MM.1S (cell line): ENCODE measurements around the gene EIF2B2.

Experiments used
- DNase-seq: peaks from one replicate; pipeline ENCODE4 v3.0.0-alpha.2; 2015
- H2AFZ ChIP-seq: fragments of 300-600 bp; sonication (generic); 2 replicates; pipeline ENCODE4 v1.6.0; 2016; ENCODE audit warnings: antibody characterized with exemption, low read length
- H3F3A ChIP-seq: fragments of 300-600 bp; sonication (generic); 2 replicates; pipeline ENCODE4 v1.6.1; 2016; ENCODE audit warnings: mild to moderate bottlenecking, antibody characterized with exemption, low read length, moderate library complexity, mixed read lengths; ENCODE audit not compliant: insufficient read depth
- H3K27ac ChIP-seq: fragments of 300-600 bp; sonication (generic); 2 replicates; pipeline ENCODE4 v1.5.1; 2016; ENCODE audit warnings: mild to moderate bottlenecking, low read length
- H3K27me3 ChIP-seq: fragments of 300-600 bp; sonication (generic); replicated peaks from 2 replicates; pipeline ENCODE4 v1.6.0; 2016; ENCODE audit warnings: low read length; ENCODE audit not compliant: insufficient read depth
- H3K36me3 ChIP-seq: fragments of 300-600 bp; sonication (generic); replicated peaks from 2 replicates; pipeline ENCODE4 v1.6.1; 2016; ENCODE audit warnings: mild to moderate bottlenecking, low read length, mixed read lengths; ENCODE audit not compliant: insufficient read depth
- H3K4me1 ChIP-seq: fragments of 300-600 bp; sonication (generic); 2 replicates; pipeline ENCODE4 v1.6.1; 2016; ENCODE audit warnings: low read length, mixed read lengths
- H3K4me2 ChIP-seq: fragments of 300-600 bp; sonication (generic); 2 replicates; pipeline ENCODE4 v1.6.0; 2016; ENCODE audit warnings: low read depth, low read length
- H3K4me3 ChIP-seq: fragments of 300-600 bp; sonication (generic); 2 replicates; pipeline ENCODE4 v1.5.1; 2016; ENCODE audit warnings: low read length, mixed read lengths
- H3K79me2 ChIP-seq: fragments of 300-600 bp; sonication (generic); 2 replicates; pipeline ENCODE4 v1.6.1; 2016; ENCODE audit warnings: mixed run types, low read length, mixed read lengths
- H3K9ac ChIP-seq: fragments of 300-600 bp; sonication (generic); 2 replicates; pipeline ENCODE4 v1.6.1; 2016; ENCODE audit warnings: low read length, mixed read lengths
- H3K9me2 ChIP-seq: fragments of 300-600 bp; sonication (generic); replicated peaks from 2 replicates; pipeline ENCODE4 v1.6.1; 2016; ENCODE audit warnings: mild to moderate bottlenecking, low read length, mixed read lengths; ENCODE audit not compliant: insufficient read depth
- H3K9me3 ChIP-seq: fragments of 300-600 bp; sonication (generic); replicated peaks from 2 replicates; pipeline ENCODE4 v1.6.1; 2016; ENCODE audit warnings: mild to moderate bottlenecking, low read length, mixed read lengths; ENCODE audit not compliant: insufficient read depth
- H4K20me1 ChIP-seq: fragments of 300-600 bp; sonication (generic); 2 replicates; pipeline ENCODE4 v1.6.1; 2016; ENCODE audit warnings: mild to moderate bottlenecking, low read length, moderate library complexity, mixed read lengths; ENCODE audit not compliant: insufficient read depth
- CTCF ChIP-seq: fragments of 300-600 bp; sonication (generic); IDR thresholded peaks from 2 replicates; pipeline ENCODE4 v1.5.1; 2016; ENCODE audit warnings: antibody characterized with exemption, low read length, mixed read lengths
- EZH2 ChIP-seq: fragments of 300-600 bp; sonication (generic); optimal IDR thresholded peaks from 2 replicates; pipeline ENCODE3; 2017; ENCODE audit warnings: low read depth, mild to moderate bottlenecking, antibody characterized with exemption, low read length, mixed read lengths
- EZH2phosphoT487 ChIP-seq: fragments of 300-600 bp; sonication (generic); IDR thresholded peaks from 2 replicates; pipeline ENCODE4 v1.6.1; 2018; ENCODE audit warnings: antibody characterized with exemption, low read length

Gene EIF2B2

DNA sequence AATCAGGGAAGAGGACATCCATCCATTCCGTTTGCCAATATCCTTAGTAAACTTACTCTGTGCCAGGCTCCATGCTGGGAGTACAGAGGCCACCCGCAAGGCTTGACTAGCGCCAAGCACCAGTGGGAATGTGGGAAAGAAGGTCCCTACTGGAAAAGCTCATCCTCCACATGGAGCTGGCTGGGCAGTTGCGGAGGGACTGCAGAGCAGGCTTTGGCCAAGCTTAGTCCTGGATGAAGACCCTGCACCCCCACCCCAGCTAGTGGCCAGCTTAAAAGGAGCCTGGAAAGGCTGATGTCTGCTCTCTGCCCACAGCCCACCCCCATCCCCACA lies 22.4 kb upstream of the EIF2B2 start:
- Histone ChIP-seq H3K4me3 (no peak overlapping the region), H4K20me1 (no peaks in the 10 kb centered on the region), H3F3A (no peaks in the 10 kb centered on the region), H3K9ac (no peak overlapping the region), H3K4me1 (no peaks in the 10 kb centered on the region), H2AFZ (no peak overlapping the region), H3K27ac (no peak overlapping the region), H3K27me3 (no peaks in the 10 kb centered on the region), H3K9me2 (no peaks in the 10 kb centered on the region), H3K4me2 (no peak overlapping the region), H3K79me2 (no peaks in the 10 kb centered on the region), H3K36me3 (no peaks in the 10 kb centered on the region), H3K9me3 (no peaks in the 10 kb centered on the region)
- TF ChIP-seq EZH2phosphoT487 (no peak), EZH2 (no peak), CTCF (no peak)
- no peak for DNase-seq

- no peaks in the 10 kb centered on the region for H3K9me3 ChIP-seq
- H3K4me2 ChIP-seq, result no peak overlapping the region
- H3K79me2 ChIP-seq, result no peaks in the 10 kb centered on the region
- no peak overlapping the region for H3K4me3 ChIP-seq
- H2AFZ ChIP-seq, result no peak overlapping the region
- no peaks in the 10 kb centered on the region for H3K4me1 ChIP-seq
- H3K9ac ChIP-seq, result no peak overlapping the region
- no peaks in the 10 kb centered on the region for H4K20me1 ChIP-seq
- no peak for DNase-seq
- no peaks in the 10 kb centered on the region for H3K27me3 ChIP-seq
- no peaks in the 10 kb centered on the region for H3K36me3 ChIP-seq
- H3F3A ChIP-seq, result no peaks in the 10 kb centered on the region
- no peak for TF ChIP-seq EZH2phosphoT487
- TF ChIP-seq CTCF, result no peak
- TF ChIP-seq EZH2, result no peak
- H3K9me2 ChIP-seq, result no peaks in the 10 kb centered on the region
- no peak overlapping the region for H3K27ac ChIP-seq
These were observed 21.8 kb upstream of the EIF2B2 start for GRCh38 chr14:74980731-74981461.

GRCh38 chr14:74981462-74981782 lies 21.3 kb upstream of the EIF2B2 start:
- H3K4me2 ChIP-seq, result no peak overlapping the region
- no peaks in the 10 kb centered on the region for H3K9me2 ChIP-seq
- H3F3A ChIP-seq, result no peaks in the 10 kb centered on the region
- H4K20me1 ChIP-seq, result no peaks in the 10 kb centered on the region
- H3K27me3 ChIP-seq, result no peaks in the 10 kb centered on the region
- no peak overlapping the region for H3K4me3 ChIP-seq
- H3K79me2 ChIP-seq, result no peaks in the 10 kb centered on the region
- H3K9me3 ChIP-seq, result no peaks in the 10 kb centered on the region
- no peak overlapping the region for H2AFZ ChIP-seq
- no peak for DNase-seq
- no peaks in the 10 kb centered on the region for H3K36me3 ChIP-seq
- TF ChIP-seq CTCF, result no peak
- no peak for TF ChIP-seq EZH2phosphoT487
- TF ChIP-seq EZH2, result no peak
- no peaks in the 10 kb centered on the region for H3K4me1 ChIP-seq
- no peak overlapping the region for H3K9ac ChIP-seq
- no peak overlapping the region for H3K27ac ChIP-seq
